SU-DHL-6 (cell line): ENCODE measurements around the gene SEMA5A.

ENCODE experiments used
- H2AFZ ChIP-seq: fragments of 200-600 bp; sonication (generic); 2 replicates; pipeline ENCODE4 v1.6.1; 2014; ENCODE audit warnings: low read depth, mild to moderate bottlenecking, moderate library complexity, mixed read lengths, antibody characterized with exemption, low read length; ENCODE audit not compliant: severe bottlenecking
- H3F3A ChIP-seq: fragments of 200-600 bp; shearing (Covaris generic); 2 replicates; pipeline ENCODE4 v1.6.0; 2016; ENCODE audit warnings: antibody characterized with exemption, mild to moderate bottlenecking; ENCODE audit not compliant: insufficient read depth
- H3K27ac ChIP-seq: fragments of 200-600 bp; sonication (generic); 2 replicates; pipeline ENCODE4 v1.5.1; 2016; ENCODE audit warnings: low read depth, mild to moderate bottlenecking, low read length, moderate library complexity, mixed read lengths
- H3K27me3 ChIP-seq: fragments of 200-600 bp; sonication (generic), shearing (Covaris generic); 2 replicates; pipeline ENCODE4 v1.6.0; 2014; ENCODE audit warnings: mild to moderate bottlenecking, low read length
- H3K36me3 ChIP-seq: fragments of 200-600 bp; sonication (generic); 2 replicates; pipeline ENCODE4 v1.6.1; 2014; ENCODE audit warnings: mild to moderate bottlenecking, low read length, mixed read lengths
- H3K4me2 ChIP-seq: fragments of 300-600, 200-600 bp; shearing (Covaris generic), sonication (generic); 2 replicates; pipeline ENCODE4 v1.6.0; 2014; ENCODE audit warnings: low read length, low read depth, mild to moderate bottlenecking; ENCODE audit not compliant: poor library complexity, severe bottlenecking
- H3K4me3 ChIP-seq: fragments of 200-600 bp; sonication (generic); 2 replicates; pipeline ENCODE4 v1.5.1; 2014; ENCODE audit warnings: antibody characterized with exemption, low read length, mild to moderate bottlenecking, mixed read lengths; ENCODE audit not compliant: insufficient read depth, poor library complexity, severe bottlenecking
- H3K79me2 ChIP-seq: fragments of 200-600 bp; sonication (generic); 2 replicates; pipeline ENCODE4 v1.6.1; 2014; ENCODE audit warnings: mild to moderate bottlenecking, low read length, moderate library complexity; ENCODE audit not compliant: insufficient read depth
- H3K9ac ChIP-seq: fragments of 200-600 bp; sonication (generic); 2 replicates; pipeline ENCODE4 v1.7.0; 2014; ENCODE audit warnings: mild to moderate bottlenecking, low read length
- H3K9me2 ChIP-seq: fragments of 200-600 bp; sonication (generic); replicated peaks from 2 replicates; pipeline ENCODE4 v1.6.1; 2014; ENCODE audit warnings: low read length; ENCODE audit not compliant: insufficient read depth
- H3K9me3 ChIP-seq: fragments of 200-600 bp; sonication (generic); 2 replicates; pipeline ENCODE4 v1.6.1; 2014; ENCODE audit warnings: low read length, mixed read lengths; ENCODE audit not compliant: insufficient read depth
- H4K20me1 ChIP-seq: fragments of 200-600 bp; sonication (generic); 2 replicates; pipeline ENCODE4 v1.6.1; 2014; ENCODE audit warnings: low read depth, mild to moderate bottlenecking, antibody characterized with exemption, low read length, moderate library complexity, mixed read lengths
- CTCF ChIP-seq: fragments of 200-600 bp; sonication (generic); IDR thresholded peaks from one replicate; pipeline ENCODE4 v1.5.1; 2017; ENCODE audit warnings: antibody characterized with exemption, mild to moderate bottlenecking, low read length, moderate library complexity; ENCODE audit not compliant: insufficient read depth, poor library complexity, severe bottlenecking
- EZH2phosphoT487 ChIP-seq: fragments of 200-600 bp; sonication (generic), shearing (Covaris generic); conservative IDR thresholded peaks from 2 replicates; pipeline ENCODE4 v1.6.1; 2018; ENCODE audit warnings: mild to moderate bottlenecking, antibody characterized with exemption, low read length, moderate library complexity, mixed read lengths

Gene SEMA5A

DNA sequence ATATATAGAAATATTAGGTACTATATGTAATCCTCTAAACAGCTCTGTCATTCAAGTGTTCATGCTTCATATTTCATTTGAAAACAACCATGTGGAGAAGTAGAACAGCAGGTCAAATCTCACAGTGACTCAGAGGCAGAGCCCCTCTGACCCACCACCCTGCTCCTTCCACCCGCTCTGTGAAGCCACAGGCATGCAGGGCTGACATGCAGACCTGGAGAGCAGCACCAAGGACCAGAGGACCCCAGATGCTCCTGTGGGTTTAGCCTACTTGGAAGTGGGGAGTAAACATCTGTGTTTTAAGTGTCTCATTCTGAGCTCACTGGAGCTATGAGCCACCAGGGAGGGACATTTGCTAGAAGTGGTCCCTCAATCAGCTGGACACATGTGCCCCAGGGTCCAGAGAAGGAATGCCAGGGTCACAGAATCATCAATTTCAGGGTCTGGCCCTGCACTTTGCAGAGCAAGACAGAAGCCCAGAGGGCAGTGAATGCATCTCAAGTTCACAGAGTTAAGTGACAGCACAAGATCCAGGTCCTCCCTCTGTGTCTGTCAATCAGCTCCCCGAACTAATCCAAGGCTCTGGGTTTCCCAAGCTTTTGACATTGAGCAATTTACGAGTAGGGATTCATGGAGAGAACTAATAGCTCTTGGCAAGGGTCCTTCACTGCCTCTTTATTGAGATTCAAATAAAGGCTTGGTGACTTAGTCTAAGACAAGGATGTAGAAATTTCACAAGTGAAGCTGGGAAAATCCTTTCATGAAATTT lies 441.1 kb downstream of the SEMA5A start:
- no peak overlapping the region for H3K4me3 ChIP-seq
- H3K36me3 ChIP-seq = no peaks in the 10 kb centered on the region
- no peaks in the 10 kb centered on the region for H3K9me3 ChIP-seq
- H3F3A ChIP-seq = no peaks in the 10 kb centered on the region
- no peak overlapping the region for H3K4me2 ChIP-seq
- TF ChIP-seq EZH2phosphoT487 = no peak
- no peak for TF ChIP-seq CTCF
- no peak overlapping the region for H2AFZ ChIP-seq
- H3K9me2 ChIP-seq = no peaks in the 10 kb centered on the region
- no peak overlapping the region for H3K27ac ChIP-seq
- H3K79me2 ChIP-seq = no peaks in the 10 kb centered on the region
- H3K9ac ChIP-seq = no peak overlapping the region
- H4K20me1 ChIP-seq = no peaks in the 10 kb centered on the region
- no peaks in the 10 kb centered on the region for H3K27me3 ChIP-seq

GRCh38 chr5:9103290-9103689 lies 442.6 kb downstream of the SEMA5A start:
- Histone ChIP-seq H3K9me2 (no peaks in the 10 kb centered on the region), H3K79me2 (no peaks in the 10 kb centered on the region), H3K27ac (no peak overlapping the region), H3K4me3 (no peak overlapping the region), H2AFZ (no peak overlapping the region), H3K9ac (no peak overlapping the region), H3K4me2 (no peak overlapping the region), H3K9me3 (no peaks in the 10 kb centered on the region), H3K36me3 (no peaks in the 10 kb centered on the region), H4K20me1 (no peaks in the 10 kb centered on the region), H3K27me3 (no peaks in the 10 kb centered on the region), H3F3A (no peaks in the 10 kb centered on the region)
- TF ChIP-seq EZH2phosphoT487 = no peak
- no peak for TF ChIP-seq CTCF

- TF ChIP-seq EZH2phosphoT487 (no peak), CTCF (no peak)
These were observed 446.2 kb downstream of the SEMA5A start for GRCh38 chr5:9099689-9100088.

More at GRCh38 chr5:9099689-9100088, 446.2 kb downstream of the SEMA5A start:
- Histone ChIP-seq H3K79me2 (no peaks in the 10 kb centered on the region), H3K9ac (no peak overlapping the region), H3K27me3 (no peaks in the 10 kb centered on the region), H3K36me3 (no peaks in the 10 kb centered on the region), H3K9me2 (no peaks in the 10 kb centered on the region), H2AFZ (no peak overlapping the region), H3K27ac (no peak overlapping the region), H4K20me1 (no peaks in the 10 kb centered on the region), H3K4me2 (no peak overlapping the region), H3K4me3 (no peak overlapping the region), H3K9me3 (no peaks in the 10 kb centered on the region), H3F3A (no peaks in the 10 kb centered on the region)
